ENCODE measurements around the gene AGAP1. TPM values are rescaled to one million over a fixed set of nuclear protein-coding genes. Genes with fewer than 3 reads are reported as not detected.

AGAP1 gene
- polyA plus RNA-seq, 5 donors, result 14.7 to 19.2 (median 18.4) TPM

GRCh38 chr2:236169151-236169721 is 675.4 kb downstream of the AGAP1 start:
- no peak for DNase-seq

- no peak for DNase-seq
Measured at GRCh38 chr2:236169741-236170589, 676.1 kb downstream of the AGAP1 start.

- DNase-seq, result no peak
Measured at GRCh38 chr2:236170590-236171165, 676.8 kb downstream of the AGAP1 start.

GRCh38 chr2:236171181-236171679 is 677.4 kb downstream of the AGAP1 start:
- DNase-seq, result no peak

GRCh38 chr2:236171680-236172254 is 677.9 kb downstream of the AGAP1 start:
- DNase-seq, result no peak

GRCh38 chr2:236172255-236173035 is 678.6 kb downstream of the AGAP1 start:
- no peak for DNase-seq

- no peak for DNase-seq
Measured at GRCh38 chr2:236173036-236173728, 679.3 kb downstream of the AGAP1 start.

GRCh38 chr2:236173729-236174607 is 680.1 kb downstream of the AGAP1 start:
- no peak for DNase-seq

- no peak for DNase-seq
Measured at GRCh38 chr2:236175548-236176150, 681.8 kb downstream of the AGAP1 start.

- no peak for DNase-seq
Measured at GRCh38 chr2:236176417-236176816, 682.6 kb downstream of the AGAP1 start.

- DNase-seq, result no peak
Measured at GRCh38 chr2:236176951-236177350, 683.1 kb downstream of the AGAP1 start.

- DNase-seq, result no peak
Measured at GRCh38 chr2:236177604-236177966, 683.7 kb downstream of the AGAP1 start.

- DNase-seq, result no peak
Measured at GRCh38 chr2:236177967-236178889, 684.4 kb downstream of the AGAP1 start.

- no peak for DNase-seq
Measured at GRCh38 chr2:236178890-236179235, 685.0 kb downstream of the AGAP1 start.

- DNase-seq, result no peak
Measured at GRCh38 chr2:236179236-236180075, 685.6 kb downstream of the AGAP1 start.

GRCh38 chr2:236180076-236180816 is 686.4 kb downstream of the AGAP1 start:
- no peak for DNase-seq
